ENCODE results near the gene RNF135.

GRCh38 chr17:30926516-30926915 lies 44.3 kb upstream of the RNF135 start:
- no peak for TF ChIP-seq CTCF (IDR thresholded peaks at IDR 0.05; ENCODE audit: low read length)
- no peak for TF ChIP-seq EZH2 (optimal IDR thresholded peaks at IDR 0.05; ENCODE audit: low read depth, low read length)
